Astrocyte (in vitro differentiated cells and primary cell): Measurements from ENCODE around the gene EIF4G3.

Experiments used
- EZH2 ChIP-seq: IDR thresholded peaks from 2 replicates; pipeline ENCODE4 v1.6.1; 2012; ENCODE audit warnings: mild to moderate bottlenecking, low read length, inconsistent platforms; ENCODE audit not compliant: insufficient read depth
- TF ChIP-seq, protein P1 (sequence below): IDR thresholded peaks from 2 replicates; pipeline ENCODE4 v1.5.1; 2011; ENCODE audit warnings: low read depth, mild to moderate bottlenecking, inconsistent platforms, low read length, moderate library complexity; ENCODE audit not compliant: insufficient read depth

DNA sequence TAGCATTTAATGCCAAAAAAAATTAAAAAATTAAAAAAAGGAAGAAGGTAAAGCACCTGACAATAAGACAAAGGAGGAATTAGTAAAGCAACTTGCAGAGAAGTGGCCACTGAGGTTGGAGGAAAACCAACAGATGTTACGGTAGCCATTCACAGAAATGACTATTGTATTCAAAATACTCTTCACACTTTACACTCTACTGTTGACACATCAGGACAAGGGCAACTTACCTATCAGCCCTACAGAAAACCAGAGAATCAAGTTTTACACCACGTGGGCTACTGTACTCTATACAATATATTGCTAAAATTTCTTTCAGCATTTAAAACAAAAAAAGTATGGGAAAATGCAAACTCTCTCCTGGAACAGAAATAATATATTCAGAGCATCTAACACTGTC, 70.0 kb downstream of the EIF4G3 start:
- TF ChIP-seq, protein P1, sequence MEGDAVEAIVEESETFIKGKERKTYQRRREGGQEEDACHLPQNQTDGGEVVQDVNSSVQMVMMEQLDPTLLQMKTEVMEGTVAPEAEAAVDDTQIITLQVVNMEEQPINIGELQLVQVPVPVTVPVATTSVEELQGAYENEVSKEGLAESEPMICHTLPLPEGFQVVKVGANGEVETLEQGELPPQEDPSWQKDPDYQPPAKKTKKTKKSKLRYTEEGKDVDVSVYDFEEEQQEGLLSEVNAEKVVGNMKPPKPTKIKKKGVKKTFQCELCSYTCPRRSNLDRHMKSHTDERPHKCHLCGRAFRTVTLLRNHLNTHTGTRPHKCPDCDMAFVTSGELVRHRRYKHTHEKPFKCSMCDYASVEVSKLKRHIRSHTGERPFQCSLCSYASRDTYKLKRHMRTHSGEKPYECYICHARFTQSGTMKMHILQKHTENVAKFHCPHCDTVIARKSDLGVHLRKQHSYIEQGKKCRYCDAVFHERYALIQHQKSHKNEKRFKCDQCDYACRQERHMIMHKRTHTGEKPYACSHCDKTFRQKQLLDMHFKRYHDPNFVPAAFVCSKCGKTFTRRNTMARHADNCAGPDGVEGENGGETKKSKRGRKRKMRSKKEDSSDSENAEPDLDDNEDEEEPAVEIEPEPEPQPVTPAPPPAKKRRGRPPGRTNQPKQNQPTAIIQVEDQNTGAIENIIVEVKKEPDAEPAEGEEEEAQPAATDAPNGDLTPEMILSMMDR: no peak
- no peak for TF ChIP-seq EZH2
